LoVo (cell line): ENCODE results near the gene ASTN2.
A peak's percentile ranks its signal among the peaks of the same experiment; 100 is the strongest.

Experiments
- DNase-seq: peaks from one replicate; pipeline ENCODE4 v3.0.0-alpha.2; 2016; ENCODE audit warnings: low spot score

ASTN2 gene

GRCh38 chr9:116564266-116564793, 850.5 kb downstream of the ASTN2 start:
- no peak for DNase-seq

GRCh38 chr9:116558818-116559540, 855.9 kb downstream of the ASTN2 start:
- no peak for DNase-seq

DNA sequence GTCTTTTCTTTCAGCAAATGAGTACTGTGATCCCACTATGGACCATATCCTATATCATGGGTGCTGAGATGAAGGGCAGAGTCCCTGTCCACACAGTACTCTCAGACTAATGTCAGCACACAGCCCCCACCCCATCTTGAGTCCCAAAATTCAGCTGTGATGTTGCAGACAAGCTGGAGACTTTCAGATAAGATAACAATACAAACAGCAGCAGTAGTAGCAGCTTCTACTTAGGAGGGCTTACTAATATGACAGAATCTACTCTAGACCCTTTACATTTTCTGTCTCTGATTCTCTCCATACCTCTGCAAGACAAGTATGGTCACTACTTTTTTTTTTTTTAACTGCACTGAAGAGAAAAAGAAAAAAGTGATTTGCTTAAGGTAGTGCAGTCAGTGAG, 856.8 kb downstream of the ASTN2 start:
- DNase-seq: no peak

DNA sequence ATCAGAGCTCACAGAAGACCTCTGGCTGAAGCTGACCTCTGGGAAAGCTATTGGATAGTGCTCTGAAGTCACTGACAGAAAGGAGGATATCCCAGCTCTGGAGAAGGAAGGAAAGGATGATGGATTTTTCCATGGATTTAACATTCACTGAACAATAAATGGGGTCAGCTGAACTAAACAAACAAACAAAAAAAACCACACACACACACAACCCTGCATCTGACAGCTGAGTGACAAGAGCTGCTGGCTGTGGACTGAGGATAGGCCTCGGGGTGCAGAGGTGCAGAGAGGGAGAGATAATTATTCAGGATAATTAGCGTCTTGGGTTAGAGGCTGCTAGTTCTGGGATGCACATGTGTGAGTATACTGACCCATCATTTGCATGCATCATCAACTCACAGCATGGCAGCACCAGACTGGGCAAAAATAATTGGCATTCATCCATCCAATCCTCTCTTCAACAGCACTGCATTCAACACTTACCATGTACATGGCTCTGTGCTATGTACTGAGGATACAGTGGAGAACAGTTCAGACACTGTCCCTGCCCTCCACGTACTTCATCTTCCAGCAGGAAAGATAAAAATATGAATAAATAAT, 859.2 kb downstream of the ASTN2 start:
- DNase-seq: no peak

- no peak for DNase-seq
These were observed 859.7 kb downstream of the ASTN2 start for GRCh38 chr9:116555119-116555518.

GRCh38 chr9:116550696-116551436, 864.0 kb downstream of the ASTN2 start:
- no peak for DNase-seq

DNA sequence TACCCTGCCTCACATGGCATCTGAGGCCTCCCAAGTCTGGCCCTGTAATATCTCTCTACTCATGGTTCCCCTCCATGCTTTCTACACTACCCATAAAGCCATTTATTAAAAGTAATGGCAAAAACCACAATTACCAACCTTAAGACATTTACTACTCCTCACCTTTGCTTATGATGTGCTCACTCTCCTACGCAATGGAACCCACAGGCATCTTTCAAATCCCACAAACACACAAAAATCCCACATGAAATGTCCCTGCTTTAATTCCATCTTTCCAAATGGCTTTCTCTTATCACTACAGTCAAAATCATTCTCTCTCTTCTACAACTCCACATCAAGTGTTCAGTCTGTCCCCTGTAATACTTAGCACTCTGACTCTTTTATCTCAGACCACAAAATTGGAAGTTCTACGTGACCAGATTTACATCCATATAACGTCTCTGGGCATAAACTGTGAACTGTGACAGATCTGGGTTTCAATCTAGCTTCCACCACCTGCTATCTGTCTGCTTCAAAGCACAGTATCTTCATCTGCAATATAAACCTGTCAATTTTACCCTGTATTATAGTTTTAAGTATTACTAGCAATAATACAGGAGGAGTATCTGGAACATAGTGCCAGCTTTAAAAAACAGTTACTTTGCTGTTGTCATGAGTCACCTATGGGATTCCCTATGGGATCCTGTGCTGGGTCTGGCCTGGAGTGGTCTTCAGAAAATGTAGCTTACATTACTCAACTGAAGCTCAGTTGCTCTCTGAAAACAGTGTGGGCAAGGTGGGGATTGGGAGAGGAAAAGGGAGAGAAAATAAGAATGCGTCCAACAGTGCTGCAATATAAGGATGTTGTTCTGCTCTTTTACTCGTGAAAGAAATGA, 864.8 kb downstream of the ASTN2 start:
- peak; percentile 5 for DNase-seq

DNA sequence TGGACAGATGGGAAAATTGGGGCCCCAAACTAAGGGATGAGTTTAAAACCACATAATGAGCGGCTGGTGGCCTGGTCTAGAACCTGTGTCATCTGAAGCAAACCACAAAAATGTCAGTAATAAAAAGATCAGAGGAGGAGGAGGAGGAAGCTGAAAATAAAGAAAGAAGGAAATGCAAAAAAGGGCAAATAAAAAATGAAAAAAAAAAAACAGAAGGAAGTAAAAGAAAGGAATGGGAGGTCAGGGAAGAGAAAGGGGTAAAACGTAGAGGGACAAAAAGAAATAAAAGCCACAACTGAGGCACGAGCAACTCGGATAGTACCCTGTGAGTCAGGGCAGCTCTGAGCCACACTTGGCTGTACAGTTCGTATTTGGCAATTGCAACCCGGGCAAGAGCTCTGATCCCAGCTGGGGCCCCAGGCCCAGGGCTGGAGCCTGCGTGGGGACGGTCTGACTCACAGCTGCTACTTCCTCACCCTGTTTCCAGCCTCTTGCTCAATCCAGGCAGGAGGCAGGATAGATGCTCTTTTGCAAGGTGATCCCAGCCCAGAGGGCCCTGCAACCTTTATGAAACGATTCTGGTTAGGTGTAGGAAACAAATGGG, 865.7 kb downstream of the ASTN2 start:
- peak; percentile 82 for DNase-seq

DNA sequence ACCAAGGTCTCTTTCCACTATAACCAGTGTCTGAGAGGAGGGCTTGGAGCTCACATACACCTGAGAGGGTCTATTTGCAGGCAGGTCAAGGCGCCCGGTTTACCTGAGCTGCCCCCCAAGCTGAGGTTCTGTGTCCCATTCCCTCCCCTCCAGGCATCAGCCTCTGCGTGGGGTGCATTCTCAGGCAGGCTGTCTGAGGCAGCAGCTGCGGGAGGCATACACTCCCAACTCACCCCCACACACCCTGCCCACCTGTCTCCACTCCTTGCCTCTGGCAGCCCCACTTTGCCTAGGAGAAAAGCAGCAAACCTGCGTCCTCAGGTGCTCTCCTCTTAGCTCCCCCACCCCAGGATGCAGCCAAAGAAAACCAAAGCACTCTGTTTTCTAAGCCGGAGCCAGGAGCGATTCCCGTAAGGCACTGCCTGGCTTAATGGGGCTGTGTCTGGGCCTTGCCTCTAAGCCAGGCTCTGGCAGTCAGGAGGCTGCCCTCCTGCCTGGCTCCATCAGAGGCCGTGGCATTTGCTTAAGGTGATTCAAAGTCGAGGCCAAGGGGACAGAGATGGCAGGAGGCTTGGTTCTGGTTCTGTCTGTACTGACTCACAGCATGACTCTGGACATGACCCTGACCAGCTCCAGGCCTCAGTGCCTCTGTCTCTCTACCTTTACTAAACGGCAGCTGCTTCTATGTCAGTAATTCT, 867.0 kb downstream of the ASTN2 start:
- DNase-seq: no peak

DNA sequence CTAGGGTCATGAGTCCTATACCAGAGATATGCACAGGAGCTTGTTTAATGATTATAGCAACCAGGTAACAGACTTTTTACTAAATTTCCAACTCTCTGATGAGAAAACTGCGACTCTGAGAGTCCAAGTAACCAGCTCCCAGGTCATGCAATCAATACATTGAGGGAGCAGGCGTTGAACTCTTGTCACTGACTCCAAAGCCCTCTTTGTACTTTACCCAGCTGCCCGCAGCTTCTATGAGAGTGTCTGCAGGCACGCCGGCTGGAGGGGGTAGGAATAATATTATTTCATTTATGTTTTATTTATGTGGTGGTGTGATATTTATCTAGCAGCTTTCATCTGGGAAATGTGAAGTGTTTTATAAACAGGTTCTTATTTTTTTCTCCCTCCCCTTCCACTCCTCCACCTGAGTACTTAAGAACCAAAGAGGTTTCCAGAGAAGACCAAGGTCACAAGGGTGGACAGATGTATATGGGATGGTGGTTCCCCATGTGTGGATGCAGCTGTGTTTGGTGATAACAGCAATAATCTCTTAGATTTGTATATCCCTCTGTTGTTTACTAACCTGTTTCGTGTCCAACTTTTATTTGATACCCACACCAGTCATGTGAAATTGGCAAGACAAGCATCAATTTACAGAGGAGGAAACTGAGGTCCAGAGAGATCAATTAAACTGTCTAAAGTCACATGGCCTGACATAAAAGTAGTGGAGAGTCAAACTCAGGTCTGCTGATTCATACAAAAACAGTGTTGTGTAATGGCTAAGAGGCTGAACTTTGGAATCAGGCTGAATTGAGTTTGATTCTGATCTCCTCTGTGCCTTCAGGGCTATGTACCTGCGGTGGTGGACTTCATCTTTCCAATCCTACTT, 867.9 kb downstream of the ASTN2 start:
- peak; percentile 62 for DNase-seq

GRCh38 chr9:116544896-116545295, 870.0 kb downstream of the ASTN2 start:
- no peak for DNase-seq

GRCh38 chr9:116543731-116544400, 871.0 kb downstream of the ASTN2 start:
- no peak for DNase-seq

- DNase-seq: no peak
These were observed 873.5 kb downstream of the ASTN2 start for GRCh38 chr9:116541402-116541801.

DNA sequence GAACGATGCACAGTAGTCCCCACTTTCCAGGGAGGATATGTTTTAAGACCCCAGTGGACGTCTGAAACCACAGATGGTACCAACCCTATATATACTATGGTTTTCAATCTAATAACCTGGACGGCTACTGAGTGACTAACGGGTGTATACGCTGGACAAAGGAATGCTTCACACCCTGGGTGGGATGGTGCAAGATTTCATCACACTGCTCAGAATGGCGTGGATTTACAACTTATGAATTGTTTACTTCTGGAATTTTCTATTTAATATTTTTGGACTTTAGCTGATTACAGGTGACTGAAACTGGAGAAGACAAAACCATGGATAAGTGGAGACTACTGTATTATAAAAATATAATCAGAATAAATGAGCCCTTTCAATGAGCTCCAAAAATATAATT, 875.3 kb downstream of the ASTN2 start:
- DNase-seq: no peak

- no peak for DNase-seq
These were observed 889.2 kb downstream of the ASTN2 start for GRCh38 chr9:116525611-116526010.

DNA sequence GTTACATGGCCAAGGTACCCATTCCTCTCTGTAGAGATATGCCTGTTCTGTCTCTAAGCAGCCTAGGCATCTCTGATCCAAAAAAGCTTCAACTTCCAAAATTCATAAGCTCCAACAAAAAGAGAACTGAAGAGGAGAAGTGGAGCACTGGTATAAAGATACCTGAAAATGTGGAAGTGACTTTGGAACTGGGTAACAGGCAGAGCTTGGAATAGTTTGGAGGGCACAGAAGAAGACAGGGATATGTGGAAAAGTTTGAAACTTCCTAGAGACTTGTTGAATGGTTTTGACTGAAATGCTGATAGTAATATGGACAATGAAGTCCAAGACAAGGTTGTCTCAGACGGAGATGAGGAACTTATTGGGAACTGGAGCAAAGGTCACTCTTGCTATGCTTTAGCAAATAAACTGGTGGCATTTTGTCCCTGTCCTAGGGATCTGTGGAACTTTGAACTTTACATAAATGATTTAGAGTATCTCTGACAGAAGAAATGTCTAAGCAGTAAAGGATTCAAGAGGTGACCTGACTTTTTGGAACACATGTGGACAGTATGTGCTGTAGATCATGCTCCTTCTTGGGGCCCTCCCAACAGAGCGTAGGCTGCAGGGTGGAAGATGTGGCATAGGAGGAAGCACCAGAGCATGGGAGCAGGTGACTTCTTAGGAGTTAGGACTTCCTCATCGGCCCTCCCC, 889.9 kb downstream of the ASTN2 start:
- no peak for DNase-seq

DNA sequence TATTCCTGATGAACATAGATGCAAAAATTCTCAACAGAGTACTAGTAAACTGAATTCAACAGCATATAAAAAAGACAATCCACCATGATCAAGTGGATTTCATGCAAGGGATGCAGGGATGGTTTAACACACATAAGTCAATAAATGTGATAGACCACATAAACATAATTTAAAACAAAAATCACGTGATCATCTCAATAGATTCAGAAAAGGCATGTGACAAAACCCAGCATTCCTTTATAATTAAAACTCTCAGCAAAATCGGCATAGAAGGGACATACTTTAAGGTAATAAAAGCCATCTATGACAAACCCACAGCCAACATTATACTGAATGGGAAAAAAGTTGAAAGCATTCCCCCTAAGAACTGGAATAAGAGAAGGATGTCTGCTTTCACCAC, 894.6 kb downstream of the ASTN2 start:
- DNase-seq: no peak

- DNase-seq: no peak
These were observed 898.4 kb downstream of the ASTN2 start for GRCh38 chr9:116516456-116516855.

DNA sequence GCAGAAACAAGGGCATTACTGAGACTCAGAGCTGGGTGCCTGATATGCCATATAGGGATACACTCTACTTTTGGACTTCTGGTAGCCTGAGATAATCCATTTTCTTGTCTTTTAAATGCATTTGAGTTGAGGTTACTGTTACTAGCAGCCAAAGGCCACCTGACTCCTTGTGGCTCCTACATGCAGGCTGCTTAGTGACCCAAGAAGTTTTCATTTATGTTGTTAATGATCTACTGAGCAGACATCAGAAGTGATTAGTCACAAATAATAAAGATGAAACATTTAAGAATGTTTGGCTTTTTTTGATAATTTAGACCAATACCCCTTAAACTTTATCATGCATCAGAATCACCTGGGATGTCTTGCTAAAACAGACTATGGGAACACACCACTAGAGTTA, 899.3 kb downstream of the ASTN2 start:
- no peak for DNase-seq
